HK-2 (cell line): ENCODE measurements around the gene AHNAK.

Source experiments
- DNase-seq: peaks from one replicate; pipeline ENCODE4 v3.0.0-alpha.2; 2018; ENCODE audit not compliant: unreplicated experiment

The AHNAK gene

DNA sequence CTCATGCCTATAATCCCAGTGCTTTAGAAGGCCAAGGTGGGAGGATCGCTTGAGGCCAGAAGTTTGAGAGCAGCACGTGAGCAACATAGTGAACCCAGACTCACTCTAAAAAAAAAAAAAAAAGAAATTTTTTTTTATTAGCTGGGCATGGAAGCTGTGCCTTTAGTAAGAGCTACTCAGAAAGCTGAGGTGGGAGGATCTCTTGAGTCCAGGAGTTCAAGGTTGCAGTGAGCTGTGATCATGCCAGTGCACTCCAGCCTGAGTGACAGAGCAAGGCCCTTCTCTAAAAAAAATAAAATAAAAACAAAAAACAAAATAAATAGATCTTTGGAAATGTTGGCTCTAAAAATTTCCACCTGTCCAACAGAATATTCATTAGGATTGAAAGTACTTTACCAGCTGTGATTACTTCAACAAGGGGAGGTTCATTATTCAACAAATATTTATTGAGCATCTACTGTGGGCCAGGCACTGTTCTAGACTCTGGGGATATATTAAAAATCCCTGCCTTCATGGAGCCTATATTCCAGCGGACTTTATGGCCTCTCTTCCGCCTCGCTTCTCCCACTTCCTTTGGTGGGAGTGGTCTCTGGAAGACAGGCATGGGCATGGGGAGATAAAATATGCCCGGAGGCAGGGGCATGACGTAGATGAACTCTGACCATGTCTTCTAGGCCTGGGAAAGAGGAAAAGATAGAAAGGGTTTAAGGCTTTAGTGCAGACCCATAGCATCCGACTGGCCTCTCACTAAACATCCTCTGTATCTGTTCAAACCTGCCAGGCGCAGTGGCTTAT is 47.9 kb downstream of the AHNAK start:
- DNase-seq: no peak

DNA sequence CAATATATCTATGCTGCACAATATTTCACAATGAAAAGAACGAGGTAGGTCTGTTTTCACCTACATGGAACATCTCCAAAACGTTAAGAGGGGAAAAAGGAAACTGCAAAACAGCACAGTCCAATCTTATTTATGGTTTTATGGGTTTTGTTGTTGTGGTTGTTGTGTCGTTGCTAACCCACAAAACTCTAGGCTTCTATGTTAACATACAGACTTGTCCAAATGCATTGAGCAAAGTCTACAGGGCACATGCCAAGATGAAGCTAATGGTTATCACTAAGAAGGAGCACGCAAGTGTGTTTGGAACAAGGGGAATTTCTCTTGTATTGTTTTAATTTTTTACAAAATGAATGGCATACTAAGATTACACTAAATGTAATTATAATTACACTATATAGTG is 48.6 kb downstream of the AHNAK start:
- no peak for DNase-seq

DNA sequence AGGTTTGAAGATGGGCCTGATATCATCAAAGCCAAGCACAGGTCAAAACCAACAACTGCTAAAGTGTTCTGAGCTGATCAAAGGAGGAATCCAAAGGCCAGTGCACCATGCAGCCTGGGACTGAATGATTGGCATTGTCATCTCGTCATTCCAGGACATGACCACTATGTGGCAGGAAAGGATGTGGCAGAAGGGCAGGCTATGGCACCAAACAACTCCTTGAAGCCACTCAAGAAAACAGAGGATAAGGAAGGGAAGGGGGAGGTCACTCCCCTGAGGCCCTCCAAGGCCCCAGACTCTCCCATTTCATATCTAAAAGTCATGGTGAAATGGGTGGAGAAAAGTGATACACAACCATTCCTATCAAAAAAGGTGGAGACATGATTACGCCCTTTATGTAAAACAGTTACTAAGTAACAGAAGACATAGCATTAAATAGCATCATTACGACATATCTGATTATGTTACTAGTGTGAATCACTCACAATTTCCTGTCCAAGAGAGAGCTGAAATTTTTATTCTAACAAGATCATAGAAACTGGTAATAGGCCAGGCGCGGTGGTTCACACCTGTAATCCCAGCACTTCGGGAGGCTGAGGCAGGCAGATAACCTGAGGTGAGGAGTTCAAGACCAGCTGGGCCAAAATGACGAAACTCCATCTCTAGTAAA is 49.3 kb downstream of the AHNAK start:
- DNase-seq: peak; percentile 46

DNA sequence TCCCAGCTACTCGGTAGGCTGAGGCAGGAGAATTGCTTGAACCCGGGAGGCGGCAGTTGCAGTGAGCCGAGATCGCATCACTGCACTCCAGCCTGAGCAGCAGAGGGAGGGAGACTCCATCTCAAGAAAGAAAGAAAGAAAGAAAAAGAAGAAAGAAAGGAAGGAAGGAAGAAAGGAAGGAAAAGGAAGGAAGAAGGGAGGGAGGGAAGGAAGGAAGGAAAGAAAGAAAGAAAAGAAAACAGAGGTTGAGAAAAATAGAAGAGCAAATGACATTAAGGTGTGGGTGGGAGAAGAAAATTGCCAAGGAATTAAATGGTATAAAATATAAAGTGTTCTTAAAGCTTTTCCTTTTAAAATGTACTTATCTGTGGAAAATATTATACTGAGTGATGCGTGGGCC is 49.9 kb downstream of the AHNAK start:
- DNase-seq: no peak

DNA sequence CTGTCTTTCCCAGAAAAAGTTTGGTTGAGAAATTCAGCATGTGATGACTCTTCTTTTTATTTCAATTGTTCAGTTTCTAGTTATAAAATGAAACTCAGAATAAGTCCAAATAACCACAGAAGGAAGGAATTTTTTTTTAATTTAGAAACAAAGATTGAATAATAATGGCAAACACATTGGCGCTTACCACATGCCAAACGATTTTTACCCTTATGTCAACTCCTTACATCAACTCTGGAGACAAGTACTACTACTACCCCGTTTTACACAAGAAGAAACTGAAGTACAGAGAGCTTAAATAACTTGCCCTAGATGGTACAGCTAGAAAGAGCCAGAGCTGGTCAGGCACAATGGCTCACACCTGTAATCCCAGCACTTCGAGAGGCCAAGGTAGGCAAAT is 52.4 kb downstream of the AHNAK start:
- DNase-seq: no peak

DNA sequence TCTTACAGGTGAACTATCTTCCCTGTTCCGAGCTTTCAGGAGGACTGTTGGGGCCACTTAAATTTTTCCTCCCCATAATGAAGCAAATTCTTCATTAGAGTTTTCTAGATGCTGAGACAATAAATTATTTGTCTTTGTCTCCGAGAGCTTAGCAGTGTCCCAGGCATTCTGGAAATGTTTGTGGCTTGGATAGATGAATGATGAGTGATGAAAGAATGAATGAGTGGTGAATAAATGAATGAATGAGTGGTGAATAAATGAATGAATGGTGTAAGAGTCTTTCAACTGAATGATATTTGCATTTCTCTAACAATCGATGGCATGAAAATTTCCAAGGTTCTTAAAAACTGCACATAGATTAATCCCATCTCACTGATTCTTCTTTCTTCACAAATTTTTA is 52.8 kb downstream of the AHNAK start:
- no peak for DNase-seq

GRCh38 chr11:62492586-62492985 is 54.0 kb downstream of the AHNAK start:
- no peak for DNase-seq

DNA sequence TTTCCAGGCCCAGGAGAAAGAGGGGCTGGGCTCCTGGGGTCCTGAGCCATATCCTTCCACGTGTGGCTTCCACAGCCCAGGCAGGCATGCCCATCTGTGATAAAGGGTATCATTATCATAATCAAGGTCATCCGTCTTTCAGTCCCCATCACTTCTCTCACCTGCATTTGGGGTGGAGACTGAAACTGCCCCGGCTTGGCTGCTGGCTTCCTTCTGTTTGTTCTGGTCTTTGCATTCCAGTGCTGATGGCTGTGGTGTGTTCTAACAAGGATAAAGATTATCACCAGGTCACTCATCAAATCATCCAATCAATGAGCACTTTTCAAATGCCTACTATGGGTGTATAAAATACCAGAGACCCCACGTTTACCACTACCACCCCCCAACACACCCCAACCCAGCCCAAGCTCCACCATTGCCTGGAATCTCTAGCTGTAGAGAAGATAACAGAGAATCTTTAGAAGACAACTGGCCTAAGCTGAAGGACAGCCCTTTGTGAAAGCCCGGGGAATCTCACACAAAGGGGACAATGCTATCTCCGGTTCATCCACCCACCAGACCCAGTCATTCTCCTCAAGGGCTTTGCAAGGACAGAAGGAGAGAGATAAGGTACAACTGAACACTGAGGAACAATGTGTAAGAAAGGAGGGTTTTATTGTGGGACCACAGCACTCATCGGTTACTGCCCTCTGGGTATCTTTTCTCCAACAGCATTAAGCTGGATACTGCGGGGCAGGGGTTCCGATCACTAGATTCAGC is 54.9 kb downstream of the AHNAK start:
- DNase-seq: no peak

- no peak for DNase-seq
Measured at GRCh38 chr11:62489204-62489603, 57.4 kb downstream of the AHNAK start.

- no peak for DNase-seq
Measured at GRCh38 chr11:62487738-62488551, 58.7 kb downstream of the AHNAK start.

DNA sequence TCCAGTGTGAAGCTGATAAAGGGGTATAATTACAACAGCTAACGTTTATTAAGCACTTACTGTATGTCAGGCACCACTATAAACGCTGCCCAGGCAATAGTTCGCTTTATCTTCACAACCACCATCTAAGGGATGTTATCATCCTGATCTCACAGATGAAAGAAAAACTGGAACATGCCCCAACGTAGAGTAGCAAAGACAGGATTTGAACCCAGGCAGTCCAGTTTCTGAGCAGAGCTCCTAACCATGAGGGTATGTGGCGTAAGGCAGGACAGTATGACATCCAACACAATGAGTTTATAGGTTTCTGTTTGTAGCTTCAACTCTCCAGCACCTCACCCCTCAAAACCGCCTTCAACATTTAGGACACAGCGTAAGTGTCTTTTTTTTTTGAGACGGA is 59.5 kb downstream of the AHNAK start:
- no peak for DNase-seq

DNA sequence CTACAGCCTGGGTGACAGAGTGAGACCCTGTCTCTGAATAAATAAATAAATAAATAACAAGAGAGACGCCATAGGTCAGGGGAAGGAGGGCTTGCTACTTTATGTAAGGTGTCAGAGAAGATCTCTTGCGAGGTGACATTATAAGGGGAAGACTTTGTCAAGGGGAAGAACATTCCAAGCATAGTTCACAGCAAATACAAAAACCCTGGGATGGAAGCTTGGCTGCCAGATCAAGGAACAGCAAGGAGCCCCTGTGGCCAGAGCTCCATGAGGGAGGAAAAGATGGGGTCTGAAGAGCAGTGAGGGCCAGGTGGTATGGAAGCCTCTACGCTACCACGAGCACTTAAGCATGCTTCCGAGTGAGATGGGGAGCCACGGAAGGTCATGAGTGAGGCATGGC is 62.3 kb downstream of the AHNAK start:
- no peak for DNase-seq

- no peak for DNase-seq
Measured at GRCh38 chr11:62482753-62483152, 63.9 kb downstream of the AHNAK start.

- DNase-seq: no peak
Measured at GRCh38 chr11:62479631-62480201, 66.9 kb downstream of the AHNAK start.

DNA sequence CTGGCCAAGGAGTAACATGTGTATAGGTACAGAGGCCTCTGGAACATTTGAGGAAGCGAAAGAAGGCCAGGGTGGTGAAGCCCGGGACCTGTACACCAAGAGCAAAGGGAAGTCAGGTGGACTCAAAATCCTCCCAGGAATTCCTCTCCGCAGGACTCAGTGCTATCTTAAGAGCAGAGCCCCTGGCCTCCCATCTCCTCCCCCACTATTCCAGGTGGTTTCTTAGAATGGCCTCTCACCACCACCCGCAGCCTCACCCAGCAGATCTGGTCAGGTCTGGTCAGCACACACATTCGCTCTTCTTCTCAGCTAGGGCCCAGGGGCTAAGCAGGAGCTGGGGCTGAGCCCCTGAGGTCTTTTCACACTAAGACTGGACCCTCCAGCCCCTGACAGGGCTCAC is 68.7 kb downstream of the AHNAK start:
- no peak for DNase-seq

GRCh38 chr11:62472063-62472884 is 74.3 kb downstream of the AHNAK start:
- DNase-seq: peak; percentile 46

DNA sequence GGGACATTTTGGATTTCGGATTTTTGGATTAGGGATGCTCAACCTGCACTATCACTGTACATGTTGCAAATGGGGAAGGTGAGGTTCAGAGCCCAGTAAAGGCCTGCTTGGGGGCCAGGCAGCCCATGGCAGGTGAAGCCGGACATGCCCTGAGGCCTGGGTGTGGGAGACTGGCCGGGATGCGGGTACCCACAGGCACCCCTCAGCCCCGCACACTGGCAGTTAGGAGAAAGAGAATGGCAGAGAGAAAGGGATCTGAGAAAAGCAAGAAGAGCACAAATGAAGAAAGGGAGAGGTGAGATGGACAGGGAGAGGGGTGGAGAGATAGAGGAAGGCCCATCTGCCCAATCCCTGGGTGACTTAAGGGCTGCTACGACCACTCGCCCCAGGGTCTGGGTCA is 75.0 kb downstream of the AHNAK start:
- DNase-seq: no peak

DNA sequence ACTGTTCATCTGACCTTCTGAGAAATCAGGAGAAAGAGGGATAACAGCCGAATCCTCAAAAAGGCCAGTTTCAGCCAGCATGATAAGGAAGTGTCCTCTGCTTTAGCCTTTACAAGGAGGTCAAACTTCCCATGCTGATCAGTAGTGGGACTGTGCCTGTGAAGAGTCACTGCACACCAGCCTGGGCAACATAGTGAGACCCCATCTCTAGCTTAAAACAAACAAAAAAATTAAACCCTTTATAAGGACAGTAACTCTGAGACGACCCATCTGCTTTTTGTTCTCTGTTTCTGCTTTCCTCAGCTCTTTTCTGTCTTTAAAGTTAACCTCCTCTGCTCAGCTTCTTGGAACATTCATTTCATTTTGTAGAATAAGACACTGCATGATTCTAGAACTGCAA is 78.0 kb downstream of the AHNAK start:
- DNase-seq: no peak

- no peak for DNase-seq
Measured at GRCh38 chr11:62466444-62466843, 80.2 kb downstream of the AHNAK start.

- no peak for DNase-seq
Measured at GRCh38 chr11:62464655-62465054, 82.0 kb downstream of the AHNAK start.

- no peak for DNase-seq
Measured at GRCh38 chr11:62463121-62463542, 83.5 kb downstream of the AHNAK start.
